ENCODE measurements around the gene RTN4IP1.

DNA sequence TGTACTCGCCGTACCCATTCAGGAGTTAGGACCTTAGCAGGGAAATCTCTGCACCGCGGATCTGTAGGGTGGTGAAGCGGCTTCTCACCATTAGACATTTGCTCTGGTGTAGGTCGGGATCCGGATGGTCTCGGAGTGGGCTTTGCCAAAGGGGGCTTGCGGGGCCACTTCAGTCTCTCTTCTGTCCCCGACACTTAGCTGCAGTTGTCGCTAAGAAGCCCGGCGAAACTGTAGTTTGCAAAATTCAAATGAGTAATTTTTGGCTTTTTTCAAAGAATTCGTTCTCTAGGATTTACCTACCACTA lies 513 bp upstream of the RTN4IP1 start:
- TF ChIP-seq, protein P1, sequence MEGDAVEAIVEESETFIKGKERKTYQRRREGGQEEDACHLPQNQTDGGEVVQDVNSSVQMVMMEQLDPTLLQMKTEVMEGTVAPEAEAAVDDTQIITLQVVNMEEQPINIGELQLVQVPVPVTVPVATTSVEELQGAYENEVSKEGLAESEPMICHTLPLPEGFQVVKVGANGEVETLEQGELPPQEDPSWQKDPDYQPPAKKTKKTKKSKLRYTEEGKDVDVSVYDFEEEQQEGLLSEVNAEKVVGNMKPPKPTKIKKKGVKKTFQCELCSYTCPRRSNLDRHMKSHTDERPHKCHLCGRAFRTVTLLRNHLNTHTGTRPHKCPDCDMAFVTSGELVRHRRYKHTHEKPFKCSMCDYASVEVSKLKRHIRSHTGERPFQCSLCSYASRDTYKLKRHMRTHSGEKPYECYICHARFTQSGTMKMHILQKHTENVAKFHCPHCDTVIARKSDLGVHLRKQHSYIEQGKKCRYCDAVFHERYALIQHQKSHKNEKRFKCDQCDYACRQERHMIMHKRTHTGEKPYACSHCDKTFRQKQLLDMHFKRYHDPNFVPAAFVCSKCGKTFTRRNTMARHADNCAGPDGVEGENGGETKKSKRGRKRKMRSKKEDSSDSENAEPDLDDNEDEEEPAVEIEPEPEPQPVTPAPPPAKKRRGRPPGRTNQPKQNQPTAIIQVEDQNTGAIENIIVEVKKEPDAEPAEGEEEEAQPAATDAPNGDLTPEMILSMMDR (IDR thresholded peaks at IDR 0.05) = no peak
- no peak for TF ChIP-seq POLR2AphosphoS5 (IDR thresholded peaks at IDR 0.05)

All from breast epithelium (tissue), 3 donors.